Erythroblast (primary cell): ENCODE data around the gene DNAJB13.

Experiments used
- DNase-seq, 2 experiments: peaks; one replicate each; lab custom pipeline; 2025; lab: John Stamatoyannopoulos, UW
- GATA1 ChIP-seq: IDR thresholded peaks from 2 replicates; pipeline ENCODE4 v1.6.1; 2011; ENCODE audit warnings: low read depth, mild to moderate bottlenecking, control low read depth, low read length, moderate library complexity
- POLR2A ChIP-seq: IDR thresholded peaks from 2 replicates; pipeline ENCODE4 v1.6.1; 2011; ENCODE audit warnings: mild to moderate bottlenecking, low read length

Gene DNAJB13

DNA sequence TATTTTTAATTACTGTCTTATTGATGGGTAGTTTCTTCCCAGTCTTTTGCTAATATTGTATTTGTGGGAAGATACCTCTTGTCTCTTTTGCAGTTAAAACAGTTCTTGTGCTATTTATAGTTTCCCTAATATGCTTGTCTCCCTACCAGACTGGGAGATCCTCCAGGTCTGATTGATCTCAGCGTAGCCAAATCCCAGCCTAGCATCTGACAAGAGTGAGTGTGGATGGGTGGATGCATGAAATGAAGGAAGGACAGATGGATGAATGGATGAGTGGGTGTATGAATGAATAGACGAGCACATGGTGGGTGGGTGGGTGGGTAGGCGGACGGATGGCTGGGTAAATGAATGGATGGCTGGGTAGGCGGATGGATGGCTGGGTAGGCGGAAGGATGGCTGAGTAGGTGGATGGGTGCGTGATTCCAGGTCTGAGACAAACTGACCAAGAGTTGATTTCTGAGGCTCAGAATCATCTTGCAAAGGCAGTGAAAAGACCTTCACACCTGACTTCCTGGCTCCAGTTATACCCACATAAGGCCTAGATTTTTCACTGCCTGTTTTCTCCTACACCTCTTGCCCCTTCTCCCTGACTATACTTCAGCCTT is 11.4 kb downstream of the DNAJB13 start:
- no peak for DNase-seq
- TF ChIP-seq GATA1 (no peak), POLR2A (no peak)

DNA sequence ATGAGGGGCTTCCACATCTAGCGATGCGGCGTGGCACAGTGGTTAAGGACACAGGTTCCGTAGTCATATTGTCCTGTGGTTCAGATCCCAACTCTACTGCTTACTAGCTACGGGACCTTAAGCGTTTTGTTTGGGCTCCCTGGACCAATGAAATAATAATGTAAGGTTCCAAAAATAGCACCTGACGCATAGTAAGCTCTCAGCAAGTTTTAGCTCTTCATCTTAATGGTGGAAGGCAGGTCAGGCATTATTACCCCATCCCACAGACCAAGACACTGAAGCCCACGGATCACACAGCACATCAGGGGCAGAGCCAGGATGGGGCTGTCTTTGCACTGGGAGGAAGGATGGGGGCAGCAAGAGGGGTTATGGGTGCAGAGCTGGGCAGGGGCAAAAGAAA is 13.0 kb downstream of the DNAJB13 start:
- no peak for DNase-seq
- no peak for TF ChIP-seq POLR2A
- TF ChIP-seq GATA1: no peak

DNA sequence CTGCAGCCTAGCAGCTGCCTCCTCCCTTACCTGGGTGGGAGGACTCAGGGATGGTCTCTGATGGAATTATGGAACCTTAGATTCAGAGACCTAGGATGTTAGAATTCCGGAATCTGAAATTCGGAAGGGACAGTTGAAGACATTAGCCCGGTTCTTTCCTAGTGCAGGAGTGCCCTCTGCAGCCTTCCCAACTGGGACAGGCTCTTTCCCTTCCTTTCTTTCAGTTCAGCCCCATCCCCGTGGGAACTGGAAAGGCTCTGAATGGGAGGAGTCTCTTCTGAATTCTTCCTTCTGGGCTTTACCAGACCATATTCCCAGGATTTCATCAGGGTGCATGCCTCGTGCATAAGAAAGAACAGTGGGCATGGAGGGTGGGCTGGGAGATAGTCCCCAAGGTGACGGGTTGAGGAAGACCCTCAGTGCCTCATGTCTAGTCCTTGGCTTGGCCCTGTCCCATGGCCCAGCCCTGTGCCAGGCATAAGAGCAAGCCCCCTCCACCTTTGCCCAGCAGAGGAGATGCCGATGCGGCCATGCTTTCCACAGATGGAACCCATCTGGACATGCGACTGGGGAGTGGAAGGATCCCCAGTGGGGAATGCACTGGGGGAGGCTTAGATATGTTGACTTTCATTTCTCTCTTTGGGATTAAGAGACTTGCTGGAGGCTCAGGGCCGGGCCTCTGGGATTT is 14.4 kb downstream of the DNAJB13 start:
- DNase-seq: no peak
- no peak for TF ChIP-seq POLR2A
- TF ChIP-seq GATA1: no peak

DNA sequence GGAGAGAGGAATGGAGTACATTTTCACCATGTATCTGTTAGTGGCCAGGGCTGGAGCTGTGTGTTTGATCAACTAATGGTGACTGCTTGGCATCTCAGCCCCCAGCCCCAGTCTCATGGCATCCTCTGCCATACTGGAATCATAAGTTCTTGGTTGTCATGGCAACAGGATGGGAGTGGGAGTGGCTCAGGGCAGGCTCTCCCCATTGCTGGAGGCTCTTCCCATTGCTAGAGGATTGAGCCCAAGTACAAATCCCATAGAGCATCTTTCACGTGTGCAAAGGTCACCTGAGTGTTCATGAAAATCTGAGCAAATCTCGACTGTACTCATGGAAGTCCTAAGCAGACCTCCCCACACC is 14.9 kb downstream of the DNAJB13 start:
- TF ChIP-seq POLR2A (no peak), GATA1 (no peak)
- DNase-seq: peak in 1 of 2 experiments; percentile 49

DNA sequence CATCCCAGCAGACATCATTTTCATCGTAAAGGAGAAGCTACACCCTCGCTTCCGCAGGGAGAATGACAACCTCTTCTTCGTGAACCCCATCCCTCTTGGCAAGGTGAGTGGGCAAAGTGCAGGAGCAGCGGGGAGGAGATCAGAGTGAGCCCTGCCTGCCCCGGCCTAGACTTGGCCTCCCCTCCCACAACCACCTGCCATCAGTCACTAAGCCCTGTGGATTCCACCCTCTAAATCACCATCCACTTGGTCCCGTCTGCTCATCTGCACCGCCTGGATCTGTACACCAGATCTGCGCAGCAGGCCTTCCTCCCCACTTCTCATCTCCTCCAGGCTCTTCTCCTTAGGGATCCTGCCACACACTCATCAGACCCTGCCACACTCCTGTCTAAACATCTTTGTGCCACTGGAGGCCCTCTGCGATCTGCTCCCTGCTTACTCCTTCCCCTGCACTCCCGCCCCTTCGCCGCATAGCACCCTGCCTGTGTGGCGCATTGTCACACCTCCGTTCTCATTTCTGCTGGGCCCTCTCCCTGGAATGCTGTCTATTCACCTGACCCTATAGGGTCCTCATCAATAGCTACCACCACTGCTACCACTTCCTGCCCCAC is 17.6 kb downstream of the DNAJB13 start:
- peak in 1 of 2 experiments; percentile 48 for DNase-seq
- TF ChIP-seq POLR2A (peak; percentile 30), GATA1 (no peak)

DNA sequence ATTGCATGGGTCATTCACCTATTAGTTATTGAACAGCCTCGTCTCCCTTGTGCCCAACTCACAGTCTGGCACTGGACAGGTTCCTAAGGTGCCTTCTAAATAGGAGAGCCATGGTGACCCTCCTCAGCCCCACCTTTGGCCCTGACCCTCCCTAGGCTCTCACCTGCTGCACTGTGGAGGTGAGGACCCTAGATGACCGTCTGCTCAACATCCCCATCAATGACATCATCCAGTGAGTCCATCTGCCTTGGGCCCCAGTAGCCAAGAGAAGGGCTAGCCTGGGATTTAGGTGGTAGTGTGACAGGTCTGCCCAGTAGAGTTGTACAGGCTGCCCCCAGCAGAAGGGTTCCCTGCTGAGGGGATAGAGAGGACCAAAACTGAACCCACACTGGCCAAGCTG is 18.3 kb downstream of the DNAJB13 start:
- TF ChIP-seq POLR2A (peak; percentile 7), GATA1 (no peak)
- DNase-seq: no peak

DNA sequence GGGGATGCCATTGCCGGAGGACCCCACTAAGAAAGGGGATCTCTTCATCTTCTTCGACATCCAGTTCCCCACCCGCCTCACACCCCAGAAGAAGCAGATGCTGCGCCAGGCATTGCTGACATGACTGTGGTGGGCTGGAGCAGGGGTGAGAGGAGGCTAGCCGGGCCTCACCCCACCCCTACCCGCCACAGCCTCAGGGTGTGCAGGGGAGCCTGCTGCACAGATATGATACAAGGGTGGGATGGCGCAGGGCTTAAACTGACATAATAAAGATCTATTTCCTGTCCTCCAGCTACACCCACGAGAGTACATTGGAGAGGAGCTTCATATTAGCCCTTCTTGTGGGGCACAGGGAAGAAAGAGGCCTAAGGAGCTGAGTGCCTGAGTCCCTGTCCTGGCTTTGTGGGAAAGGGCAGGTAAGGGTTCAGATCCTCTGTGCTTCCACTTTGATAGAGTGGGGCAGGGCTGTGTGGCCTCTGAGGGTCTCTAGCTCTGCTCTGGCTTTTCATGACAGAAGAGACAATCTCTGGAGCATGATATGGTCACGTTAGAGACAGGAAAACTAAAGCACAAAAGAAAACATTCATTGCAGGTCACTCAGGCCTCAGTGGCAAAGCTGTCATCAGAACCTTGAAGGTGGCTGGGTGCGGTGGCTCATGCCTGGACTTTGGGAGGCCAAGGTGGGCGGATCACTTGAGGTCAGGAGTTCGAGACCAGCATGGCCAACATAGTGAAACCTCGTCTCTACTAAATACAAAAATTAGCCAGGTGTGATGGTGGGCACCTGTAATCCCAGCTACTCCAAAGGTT is 19.4 kb downstream of the DNAJB13 start:
- TF ChIP-seq GATA1 (no peak), POLR2A (peak; percentile 77)
- peak; percentile 84 to 88 for DNase-seq

DNA sequence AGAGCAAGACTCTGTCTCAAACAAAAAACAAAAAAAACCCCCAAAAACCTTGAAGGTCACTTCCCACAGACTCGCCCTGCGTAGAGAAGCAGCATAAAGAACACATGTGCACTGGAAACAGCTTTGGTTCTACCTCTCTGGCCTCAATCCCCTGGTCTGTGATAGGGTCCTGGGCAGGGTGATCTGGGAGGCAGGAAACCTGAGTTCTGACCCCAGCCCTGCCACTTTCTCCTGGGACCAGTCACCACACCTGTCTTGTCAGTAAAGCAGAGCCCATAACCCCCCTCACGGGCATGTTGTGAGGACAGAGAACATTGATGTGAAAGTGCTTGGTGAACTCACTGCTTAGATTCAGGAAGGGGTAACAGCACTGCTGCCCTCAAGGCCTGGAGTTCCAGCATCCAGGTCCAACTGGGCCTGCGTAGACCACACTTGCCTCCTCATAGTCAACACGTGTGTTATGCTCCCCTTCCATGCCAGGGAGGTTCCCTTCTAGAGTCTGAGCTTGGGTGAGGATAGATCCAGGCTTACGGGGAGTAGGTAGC is 20.4 kb downstream of the DNAJB13 start:
- DNase-seq: peak; percentile 20 to 42
- TF ChIP-seq GATA1 (no peak), POLR2A (peak; percentile 86)

DNA sequence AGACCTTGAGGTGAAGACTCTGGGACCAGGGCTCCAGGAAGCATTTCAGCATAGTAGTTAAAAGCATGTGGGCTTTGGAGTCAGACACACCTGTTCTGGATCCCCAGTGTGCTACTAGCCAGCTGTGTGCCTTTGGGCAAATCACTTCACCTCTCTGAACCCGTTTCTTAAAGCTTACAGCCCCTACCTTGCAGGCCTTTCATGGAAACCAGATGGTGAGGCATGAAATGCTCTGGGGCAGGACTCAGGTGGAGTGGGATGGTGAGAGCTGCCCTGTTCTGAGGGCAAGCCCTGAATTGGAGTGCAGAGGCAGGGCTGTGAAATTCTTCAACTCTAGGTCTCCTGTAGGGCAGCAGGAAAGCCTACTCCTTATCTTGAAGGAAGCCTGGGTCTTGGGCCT is 21.4 kb downstream of the DNAJB13 start:
- TF ChIP-seq POLR2A (no peak), GATA1 (no peak)
- DNase-seq: no peak

DNA sequence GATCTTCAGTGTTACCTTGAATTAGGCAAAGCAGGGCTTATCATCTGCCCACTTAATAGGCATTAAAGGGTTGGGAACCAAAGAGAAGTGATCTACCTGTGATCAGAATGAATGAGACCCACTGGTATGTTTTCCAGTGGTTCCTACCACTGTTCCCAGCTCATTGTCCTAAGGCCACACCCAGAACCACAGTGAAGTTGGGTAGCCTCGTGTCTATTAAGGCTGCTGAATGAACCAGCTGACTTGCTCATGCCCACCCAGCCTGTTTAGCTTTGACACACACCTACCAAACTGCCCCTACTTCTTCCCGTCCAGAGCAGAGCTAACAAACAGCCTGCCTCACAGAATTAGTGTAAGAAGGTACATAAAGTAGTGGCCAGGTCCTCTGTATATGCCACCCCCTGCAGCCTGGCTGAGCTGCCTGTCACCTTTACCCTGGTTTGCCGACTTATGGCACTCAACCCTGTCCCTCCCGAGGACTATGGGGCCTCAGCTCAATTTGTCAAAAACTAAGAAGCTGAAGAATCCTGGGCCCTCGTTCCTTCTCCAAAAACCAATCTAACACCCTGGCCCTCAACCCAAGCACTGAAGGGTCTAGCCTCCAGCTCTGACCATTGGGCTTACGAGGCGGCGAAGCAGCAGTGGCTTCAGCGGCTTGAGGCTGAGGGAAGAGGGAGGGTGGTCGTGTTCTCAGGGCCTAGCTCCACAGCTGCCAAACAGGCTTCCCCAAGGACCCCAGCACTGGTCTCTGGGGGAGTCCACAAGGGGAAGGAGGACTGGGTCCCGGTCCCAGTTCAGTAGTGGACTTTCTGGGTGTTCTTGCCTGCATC is 22.0 kb downstream of the DNAJB13 start:
- DNase-seq: peak in 1 of 2 experiments; percentile 21
- TF ChIP-seq GATA1 (no peak), POLR2A (peak; percentile 90)

DNA sequence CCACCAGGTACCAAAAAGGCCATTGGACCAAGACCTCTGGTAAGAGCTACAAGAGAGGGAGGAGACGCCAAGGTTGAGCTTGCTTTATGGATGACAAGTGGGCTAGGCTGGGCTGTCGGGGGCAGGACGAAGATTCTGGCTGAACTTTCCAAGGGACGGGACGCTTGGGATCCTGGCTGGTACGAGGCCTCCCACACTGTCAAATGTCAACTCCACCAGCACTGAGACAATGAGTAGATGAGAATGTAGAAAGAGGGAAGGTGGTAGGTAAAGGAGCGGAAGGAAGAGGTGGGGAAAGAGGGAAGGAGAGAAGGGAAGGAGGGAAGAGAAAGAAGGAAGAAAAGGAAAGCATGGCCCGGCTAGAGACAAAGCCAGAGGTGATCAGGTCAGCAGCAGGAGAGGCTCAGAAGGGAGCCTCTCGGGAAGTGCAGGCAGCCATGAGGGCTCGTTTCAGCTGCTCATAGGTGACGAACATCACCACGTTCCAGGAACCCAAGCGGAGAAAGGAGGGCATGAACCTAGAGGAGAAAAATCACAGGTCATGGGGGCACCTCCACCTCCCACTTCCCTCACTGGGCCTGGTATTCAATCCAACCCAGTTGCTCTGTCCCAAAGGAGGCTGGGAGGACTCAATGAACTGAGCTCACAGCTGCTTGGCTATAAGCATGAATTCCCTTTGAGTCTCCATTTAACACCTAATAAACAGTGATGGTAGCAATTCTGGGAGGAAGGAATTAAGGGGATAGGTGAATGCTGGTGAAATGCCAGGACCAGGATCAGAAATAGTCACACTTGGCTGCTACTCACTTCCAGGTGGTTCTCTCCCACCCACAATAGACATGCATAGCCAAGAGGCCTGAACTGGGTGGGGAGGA is 24.0 kb downstream of the DNAJB13 start:
- TF ChIP-seq GATA1: no peak
- peak; percentile 61 for TF ChIP-seq POLR2A
- no peak for DNase-seq

DNA sequence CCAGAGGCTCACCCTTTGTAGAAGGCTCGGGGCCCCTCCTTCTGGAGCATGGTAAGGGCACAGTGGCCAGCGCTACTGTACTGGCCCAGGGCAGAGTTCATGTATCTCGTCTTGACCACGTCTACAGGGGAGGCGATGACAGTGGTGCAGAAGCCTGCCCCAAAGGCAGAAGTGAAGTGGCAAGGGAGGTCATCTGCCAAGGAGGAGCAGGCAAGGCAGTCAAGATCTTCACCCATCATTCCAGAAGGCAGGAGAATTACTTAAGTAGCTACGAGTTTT is 24.6 kb downstream of the DNAJB13 start:
- TF ChIP-seq GATA1 (no peak), POLR2A (peak; percentile 46)
- DNase-seq: no peak

DNA sequence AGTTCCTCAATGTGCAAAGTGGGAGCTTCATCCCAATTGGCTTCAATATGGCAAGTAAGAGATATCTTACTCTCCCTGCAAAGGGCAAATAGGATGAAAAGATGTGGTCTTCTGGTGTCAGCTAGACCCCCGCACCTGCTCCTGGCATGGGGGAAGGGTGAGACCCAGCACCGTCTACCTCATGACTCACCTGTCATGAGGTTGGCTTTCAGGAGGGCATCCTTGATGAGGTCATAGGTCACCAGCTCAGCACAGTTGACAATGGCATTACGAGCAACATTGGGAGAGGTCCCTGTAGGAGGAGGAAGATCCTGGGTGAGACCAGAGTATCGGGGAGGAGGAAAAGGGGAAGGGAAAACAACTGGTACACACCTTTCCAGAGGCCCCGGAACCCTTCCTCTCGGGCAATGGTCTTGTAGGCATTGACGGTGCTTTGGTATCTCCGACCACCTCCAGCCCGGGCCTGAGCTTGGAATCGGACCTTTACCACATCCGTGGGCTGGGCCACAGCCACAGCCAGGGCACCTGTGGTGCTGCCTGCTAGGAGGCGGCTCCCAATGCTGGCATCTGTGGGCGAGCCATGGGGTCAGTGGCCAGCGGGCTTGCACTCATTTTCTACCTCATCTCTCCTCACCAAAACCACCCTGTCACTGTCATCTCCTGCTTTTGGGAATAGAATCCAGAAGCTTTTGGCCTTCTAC is 25.8 kb downstream of the DNAJB13 start:
- TF ChIP-seq POLR2A (peak; percentile 58), GATA1 (no peak)
- DNase-seq: no peak
